Right ventricle myocardium inferior (tissue), 1 donor: Measurements from ENCODE around the gene MICB. TPM values are rescaled to one million over a fixed set of nuclear protein-coding genes. Genes with fewer than 3 reads are reported as not detected.
A peak's percentile ranks its signal among the peaks of the same experiment; 100 is the strongest.
"Not testable (repeated sequence)": the region's sequence is repeated elsewhere in the genome, so short reads cannot be mapped to it uniquely, and the experiment has no call there.

ENCODE experiments used
- ATAC-seq: fragments of 200-7000 bp; cut with Tn5 transposase; one replicate; pipeline ENCODE4 v1.9.1; 2020; ENCODE audit warnings: mild to moderate bottlenecking, moderate library complexity
- DNase-seq: peaks from one replicate; pipeline ENCODE4 v3.0.0; 2021; ENCODE audit errors: missing footprints
- intact Hi-C: fragments of 100-400 bp; cut with DNase I; formaldehyde crosslinking; loops from one replicate; pipeline ENCODE4 v1.11.0; 2022
- total RNA-seq: library from RNA; stranded (reverse); fragmentation: NEBNext Ultra II Directional; extraction: Animal tissue kit (Norgen Biotek cat#: 25700); gene quantifications from one replicate; pipeline ENCODE4 v1.2.1, GENCODE V29; 2021
- donor health status: DM: no; HTN: yes; CAD: no; lungs with severe emphysema.

The MICB gene
- total RNA-seq, 1 donor from 2014 or later = 1.5 TPM

- DNase-seq = peak; percentile 96
- peak; percentile 87 for ATAC-seq
- intact Hi-C loops = loop anchor here (2.0 kb wide), 1 partner anchor 53 kb away; the partner anchor contains the start of genes ATP6V1G2 and NFKBIL1
These were observed 3.9 kb upstream of the MICB start for GRCh38 chr6:31493875-31494694.

- intact Hi-C loops = loop anchor here (5.0 kb wide), 1 partner anchor 102 kb away; no protein-coding TSS in a partner anchor
- DNase-seq = no peak
- ATAC-seq = no peak
These were observed 2.4 kb upstream of the MICB start for GRCh38 chr6:31495580-31495979.

GRCh38 chr6:31496826-31497225 is 1.1 kb upstream of the MICB start:
- ATAC-seq, DNase-seq: not testable (repeated sequence)
- intact Hi-C loops = loop anchor here (5.0 kb wide), 1 partner anchor 100 kb away; no protein-coding TSS in a partner anchor

- no peak for DNase-seq
- intact Hi-C loops = loop anchor here (5.0 kb wide), 1 partner anchor 99 kb away; no protein-coding TSS in a partner anchor
- no peak for ATAC-seq
These were observed 803 bp downstream of the MICB start for GRCh38 chr6:31498748-31499147.

DNA sequence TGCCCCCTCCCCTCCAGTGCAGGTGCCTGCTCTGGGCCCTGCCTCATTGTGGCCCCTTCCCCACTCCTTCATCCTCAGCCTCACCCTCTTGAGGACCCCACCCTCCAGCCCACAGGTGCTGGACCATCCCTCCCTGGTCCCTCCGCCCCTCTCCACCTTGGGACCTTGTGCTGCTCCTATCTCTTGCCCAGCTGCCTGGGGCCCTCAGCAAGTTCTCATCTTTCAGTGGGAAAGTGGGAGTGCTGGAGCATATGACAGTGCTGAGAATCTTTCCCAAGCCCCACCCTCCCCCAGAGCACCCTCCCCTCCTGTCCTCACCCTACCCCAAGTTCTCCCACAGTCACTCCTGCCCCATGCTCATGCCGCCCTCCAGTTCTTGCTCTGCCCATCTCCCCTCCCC is 1.7 kb downstream of the MICB start:
- not testable (repeated sequence) for DNase-seq, ATAC-seq
- intact Hi-C loops = loop anchor here (5.0 kb wide), 1 partner anchor 98 kb away; no protein-coding TSS in a partner anchor

DNA sequence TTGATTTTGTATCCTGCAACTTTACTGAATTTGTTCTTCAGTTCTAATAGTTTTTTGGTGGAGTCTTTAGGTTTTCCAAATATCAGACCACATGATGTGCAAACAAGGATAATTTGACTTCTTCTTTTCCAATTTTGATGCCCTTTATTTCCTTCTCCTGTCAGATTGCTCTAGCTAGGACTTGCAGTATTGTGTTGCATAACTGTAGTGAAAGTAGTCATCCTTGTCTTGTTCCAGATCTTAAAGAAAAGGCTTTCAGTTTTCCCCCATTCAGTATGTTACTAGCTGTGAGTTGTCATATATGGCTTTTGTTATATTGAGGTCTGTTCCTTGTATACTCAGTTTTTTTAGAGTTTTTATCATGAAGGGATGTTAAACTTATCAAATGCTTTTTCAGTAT is 4.6 kb downstream of the MICB start:
- intact Hi-C loops = no loop called here
- DNase-seq (no peak), ATAC-seq (no peak)

- not testable (repeated sequence) for ATAC-seq
These were observed 11.1 kb downstream of the MICB start for GRCh38 chr6:31509036-31509435.

DNA sequence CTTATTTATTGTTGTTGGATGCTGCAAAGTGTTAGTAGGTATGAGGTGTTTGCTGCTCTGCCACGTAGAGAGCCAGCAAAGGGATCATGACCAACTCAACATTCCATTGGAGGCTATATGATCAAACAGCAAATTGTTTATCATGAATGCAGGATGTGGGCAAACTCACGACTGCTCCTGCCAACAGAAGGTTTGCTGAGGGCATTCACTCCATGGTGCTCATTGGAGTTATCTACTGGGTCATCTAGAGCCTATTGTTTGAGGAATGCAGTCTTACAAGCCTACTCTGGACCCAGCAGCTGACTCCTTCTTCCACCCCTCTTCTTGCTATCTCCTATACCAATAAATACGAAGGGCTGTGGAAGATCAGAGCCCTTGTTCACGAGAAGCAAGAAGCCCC is 12.1 kb downstream of the MICB start:
- intact Hi-C loops = no loop called here
- ATAC-seq (no peak), DNase-seq (no peak)

More at GRCh38 chr6:31509036-31509435, 11.1 kb downstream of the MICB start:
- intact Hi-C loops, DNase-seq: not testable (repeated sequence)

- ATAC-seq = no peak
- no peak for DNase-seq
- intact Hi-C loops = no loop called here
These were observed 15.7 kb downstream of the MICB start for GRCh38 chr6:31513456-31514165.

GRCh38 chr6:31521835-31522234 is 23.9 kb downstream of the MICB start:
- intact Hi-C loops = no loop called here
- no peak for DNase-seq
- no peak for ATAC-seq

DNA sequence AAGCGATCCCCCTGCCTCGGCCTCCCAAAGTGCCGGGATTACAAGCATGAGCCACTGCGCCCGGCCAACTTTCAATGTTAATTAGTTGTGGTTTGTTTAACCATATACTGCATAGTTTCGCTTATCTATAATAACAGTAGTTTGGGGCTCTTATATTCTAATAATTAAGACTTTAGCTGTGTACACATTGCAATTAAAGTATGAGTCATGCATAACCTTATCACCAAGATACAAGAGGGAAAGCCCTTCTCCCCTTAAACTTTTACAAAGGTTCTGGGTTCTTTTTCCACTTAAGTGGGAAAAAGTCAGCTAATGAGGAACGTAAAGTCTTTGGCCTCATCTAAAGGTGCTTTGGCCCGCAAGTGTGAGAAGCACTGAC is 27.6 kb downstream of the MICB start:
- no peak for DNase-seq

DNA sequence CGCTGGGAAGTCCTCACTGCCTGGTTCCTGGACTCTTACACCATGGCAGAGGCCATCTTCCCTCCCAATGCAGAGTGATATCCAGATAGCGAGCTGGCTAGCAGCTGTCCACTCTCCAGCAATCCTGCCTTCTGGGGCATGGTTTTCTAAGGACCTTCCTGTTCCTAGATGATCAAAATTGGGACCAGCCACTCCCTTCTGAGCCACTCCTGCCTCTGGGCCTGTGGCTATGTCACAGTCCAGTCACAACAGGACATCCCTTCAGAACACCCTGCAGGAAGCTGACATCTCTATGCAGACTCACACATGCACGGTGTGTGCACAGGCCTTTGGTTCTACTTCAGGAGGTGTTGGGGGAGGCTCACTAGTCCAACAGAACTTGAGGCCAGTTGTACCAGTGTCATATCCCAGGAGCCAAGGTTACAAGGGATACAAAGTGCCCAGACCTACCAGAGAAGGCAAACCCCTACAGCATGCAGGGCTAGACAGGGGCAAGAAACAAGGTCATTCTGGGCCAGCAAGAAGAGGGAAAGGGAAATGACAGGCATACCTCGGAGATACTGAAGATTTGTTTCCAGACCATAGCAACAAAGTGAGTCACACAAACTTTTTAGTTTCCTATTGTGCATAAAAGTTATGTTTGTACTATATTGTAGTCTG is 28.1 kb downstream of the MICB start:
- DNase-seq = no peak
- intact Hi-C loops = no loop called here
- ATAC-seq = no peak

More for the DNA sequence above, 27.6 kb downstream of the MICB start:
- ATAC-seq = no peak
- intact Hi-C loops = no loop called here

- intact Hi-C loops = no loop called here
- ATAC-seq (no peak), DNase-seq (no peak)
These were observed 30.4 kb downstream of the MICB start for GRCh38 chr6:31528307-31528777.

DNA sequence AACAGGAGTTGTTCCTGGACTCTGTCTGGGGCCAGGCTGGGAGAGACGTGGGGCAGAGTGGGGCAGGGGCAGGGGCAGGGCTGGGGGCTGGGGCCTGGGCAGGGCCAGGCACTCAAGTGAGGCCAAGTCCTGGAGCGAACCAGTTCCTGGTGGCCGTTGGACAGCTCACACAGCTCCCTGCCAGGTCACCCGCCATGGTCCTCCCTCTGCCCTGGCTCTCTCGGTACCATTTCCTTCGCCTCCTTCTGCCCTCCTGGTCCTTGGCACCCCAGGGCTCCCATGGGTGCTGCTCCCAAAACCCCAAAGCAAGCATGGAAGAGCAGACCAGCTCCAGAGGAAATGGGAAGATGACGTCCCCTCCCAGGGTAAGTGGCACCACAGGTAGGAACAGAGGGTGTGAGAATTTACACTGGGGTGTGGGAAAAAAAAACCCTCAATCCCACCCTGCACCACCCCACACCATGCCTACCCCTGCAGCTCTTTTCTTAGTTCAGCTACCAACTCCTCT is 30.9 kb downstream of the MICB start, which contains the start of gene MCCD1:
TSS of gene MCCD1 (plus strand) at position 142 of the 508 bp plus-strand sequence. CDS start at position 195, 53 bp downstream.
- no peak for DNase-seq
- ATAC-seq = no peak
- intact Hi-C loops = no loop called here

GRCh38 chr6:31529329-31530150 is 31.6 kb downstream of the MICB start:
- DNase-seq = no peak
- intact Hi-C loops = no loop called here
- ATAC-seq = no peak

GRCh38 chr6:31530659-31531058 is 32.7 kb downstream of the MICB start:
- no peak for DNase-seq
- intact Hi-C loops = no loop called here

GRCh38 chr6:31531162-31531561 is 33.2 kb downstream of the MICB start:
- ATAC-seq = no peak
- intact Hi-C loops = no loop called here
- DNase-seq = no peak

More at GRCh38 chr6:31530659-31531058, 32.7 kb downstream of the MICB start:
- ATAC-seq = no peak
